Stimulated activated CD8-positive, alpha-beta memory T cell treated with anti-CD3 and anti-CD28 coated beads, Interleukin-7, amount 100 ng/mL, for 48 hours (primary cell): Measurements from ENCODE around the gene CENPX.

Experiments used
- DNase-seq, 2 donors: peaks; one replicate each; pipeline ENCODE4 v3.0.0-alpha.2; 2020; ENCODE audit warnings: low read depth in 1 of 2; ENCODE audit errors: extremely low read depth in 1 of 2

Gene CENPX

DNA sequence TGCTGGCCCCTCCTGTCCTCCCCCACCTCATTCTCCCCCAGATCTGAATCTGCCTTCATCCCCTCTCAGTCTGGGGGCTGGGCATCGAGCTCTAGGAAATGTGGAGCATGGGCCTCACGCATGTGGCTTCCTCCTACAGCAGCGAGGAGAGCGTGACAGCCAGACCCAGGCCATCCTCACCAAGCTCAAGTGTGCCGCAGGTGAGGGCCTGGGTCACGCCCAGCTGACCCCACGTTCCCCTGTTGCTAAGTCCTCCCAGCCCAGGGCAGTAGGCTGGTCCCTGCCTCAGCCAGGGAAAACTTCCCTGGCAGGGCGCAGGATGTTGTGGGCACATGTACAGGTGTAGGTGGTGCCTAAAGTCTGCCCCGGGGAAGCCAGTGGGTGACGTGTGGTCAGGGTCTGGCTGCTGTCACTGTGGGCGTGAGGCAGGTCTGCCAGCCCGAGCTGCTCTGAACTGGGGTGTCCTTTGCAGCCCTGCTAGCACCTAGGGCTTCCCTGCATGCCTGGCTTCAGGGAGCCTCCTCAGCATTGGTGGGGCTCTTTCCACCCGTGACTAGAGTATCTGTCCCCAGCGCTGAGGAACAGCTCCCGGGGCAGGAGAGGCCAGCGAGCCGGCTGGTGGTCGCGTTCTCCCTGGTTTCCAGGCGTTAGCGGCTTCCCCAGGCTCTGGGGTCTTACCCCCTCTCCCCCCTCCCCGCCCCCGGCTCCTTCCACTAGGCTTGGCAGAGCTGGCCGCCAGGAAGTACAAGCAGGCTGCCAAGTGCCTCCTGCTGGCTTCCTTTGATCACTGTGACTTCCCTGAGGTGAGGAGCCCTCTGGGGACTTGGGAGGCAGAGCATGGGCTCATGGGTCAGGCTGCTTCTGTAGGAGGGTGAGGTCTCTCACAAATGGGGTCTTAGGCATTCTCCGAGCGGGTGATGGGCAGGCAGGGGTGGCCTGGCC, 32.6 kb upstream of the CENPX start:
- DNase-seq, result no peak

DNA sequence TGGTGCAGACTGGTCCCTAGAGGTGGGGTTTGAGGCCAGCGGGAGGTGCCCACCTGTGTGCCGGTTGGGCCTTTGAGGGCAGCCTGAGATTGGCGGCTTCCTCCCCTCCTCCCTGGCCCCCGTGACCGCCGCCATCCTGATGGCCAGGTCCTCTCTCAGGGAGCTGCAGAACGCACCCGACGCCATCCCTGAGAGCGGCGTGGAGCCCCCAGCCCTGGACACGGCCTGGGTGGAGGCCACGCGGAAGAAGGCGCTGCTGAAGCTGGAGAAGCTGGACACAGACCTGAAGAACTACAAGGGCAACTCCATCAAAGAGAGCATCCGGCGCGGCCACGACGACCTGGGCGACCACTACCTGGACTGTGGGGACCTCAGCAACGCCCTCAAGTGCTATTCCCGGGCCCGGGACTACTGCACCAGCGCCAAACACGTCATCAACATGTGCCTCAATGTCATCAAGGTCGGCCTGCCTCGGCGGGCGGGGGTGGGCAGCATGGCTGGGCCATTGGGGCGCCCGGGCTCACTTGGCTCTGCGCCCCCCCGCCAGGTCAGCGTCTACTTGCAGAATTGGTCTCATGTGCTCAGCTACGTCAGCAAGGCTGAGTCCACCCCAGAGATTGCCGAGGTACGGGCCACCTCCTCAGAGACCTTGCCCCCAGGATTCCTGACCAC, 31.8 kb upstream of the CENPX start:
- DNase-seq, result no peak

DNA sequence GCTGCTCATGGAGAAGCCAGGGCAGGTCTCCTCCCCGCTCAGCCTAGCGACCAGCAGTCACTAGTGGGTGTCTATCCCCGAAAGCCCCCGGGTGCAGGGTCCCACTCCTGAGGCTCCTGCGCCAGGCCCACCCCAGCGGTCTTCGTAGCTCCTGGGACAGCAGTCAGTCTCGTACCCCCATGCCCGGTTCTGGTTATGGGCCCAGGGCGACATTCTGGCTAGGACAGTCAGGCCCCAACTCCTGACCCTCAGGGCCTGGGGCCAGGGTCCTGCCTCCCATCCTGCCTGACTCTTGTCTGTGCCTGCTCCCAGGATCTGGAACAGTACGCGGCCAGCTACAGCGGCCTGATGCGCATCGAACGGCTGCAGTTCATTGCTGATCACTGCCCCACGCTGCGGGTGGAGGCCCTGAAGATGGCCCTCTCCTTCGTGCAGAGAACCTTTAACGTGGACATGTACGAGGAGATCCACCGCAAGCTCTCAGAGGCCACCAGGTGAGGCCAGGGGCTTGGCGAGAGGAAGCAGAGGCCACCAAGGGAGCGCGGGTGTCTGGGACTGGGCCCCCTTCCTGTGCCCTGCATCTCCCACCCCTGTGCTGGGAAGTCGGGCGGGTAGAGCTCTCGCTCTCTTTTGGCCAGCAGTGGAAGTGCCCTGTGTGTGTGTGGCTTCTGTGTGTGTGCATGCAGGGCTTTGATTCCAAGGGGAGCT, 31.0 kb upstream of the CENPX start:
- DNase-seq, result no peak

DNA sequence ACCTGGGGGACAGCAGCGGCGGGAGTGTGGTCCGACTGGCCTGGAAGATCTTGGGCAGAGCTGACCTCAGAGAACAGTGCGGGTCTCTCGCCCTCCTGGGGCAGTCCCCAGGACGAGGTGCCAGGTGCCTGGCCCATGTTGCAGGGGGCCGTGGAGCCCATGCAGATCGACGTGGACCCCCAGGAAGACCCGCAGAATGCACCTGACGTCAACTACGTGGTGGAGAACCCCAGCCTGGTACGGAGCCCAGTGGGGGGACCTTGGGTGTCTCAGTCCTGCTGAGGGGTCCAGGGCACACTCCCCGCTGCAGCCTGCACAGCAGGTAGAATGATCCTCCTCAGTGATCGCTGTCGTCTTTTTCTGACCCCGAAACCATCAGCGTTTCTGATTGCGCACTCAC, 30.5 kb upstream of the CENPX start:
- no peak for DNase-seq

DNA sequence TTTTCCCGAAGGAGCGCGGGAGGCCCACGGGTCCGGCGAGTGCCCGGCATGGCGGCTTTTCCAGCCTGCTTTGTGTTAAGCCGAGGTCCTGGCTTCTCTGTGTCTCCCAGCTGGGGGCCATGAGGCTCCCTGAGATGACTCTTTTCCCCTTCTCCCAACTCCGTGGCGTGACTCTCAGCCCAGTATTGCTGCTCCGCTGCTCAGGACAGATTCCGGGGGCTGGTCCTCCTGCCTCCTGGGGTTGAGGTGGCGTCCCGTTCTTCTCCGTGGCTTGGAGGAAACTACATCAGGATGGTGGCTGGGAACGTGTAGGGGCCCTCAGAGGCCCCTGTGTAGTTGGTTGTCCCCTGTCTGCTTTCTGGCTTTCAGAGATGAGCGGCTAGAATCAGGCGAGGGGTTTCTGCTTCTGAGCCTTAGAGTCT, 30.0 kb upstream of the CENPX start:
- DNase-seq, result no peak

DNA sequence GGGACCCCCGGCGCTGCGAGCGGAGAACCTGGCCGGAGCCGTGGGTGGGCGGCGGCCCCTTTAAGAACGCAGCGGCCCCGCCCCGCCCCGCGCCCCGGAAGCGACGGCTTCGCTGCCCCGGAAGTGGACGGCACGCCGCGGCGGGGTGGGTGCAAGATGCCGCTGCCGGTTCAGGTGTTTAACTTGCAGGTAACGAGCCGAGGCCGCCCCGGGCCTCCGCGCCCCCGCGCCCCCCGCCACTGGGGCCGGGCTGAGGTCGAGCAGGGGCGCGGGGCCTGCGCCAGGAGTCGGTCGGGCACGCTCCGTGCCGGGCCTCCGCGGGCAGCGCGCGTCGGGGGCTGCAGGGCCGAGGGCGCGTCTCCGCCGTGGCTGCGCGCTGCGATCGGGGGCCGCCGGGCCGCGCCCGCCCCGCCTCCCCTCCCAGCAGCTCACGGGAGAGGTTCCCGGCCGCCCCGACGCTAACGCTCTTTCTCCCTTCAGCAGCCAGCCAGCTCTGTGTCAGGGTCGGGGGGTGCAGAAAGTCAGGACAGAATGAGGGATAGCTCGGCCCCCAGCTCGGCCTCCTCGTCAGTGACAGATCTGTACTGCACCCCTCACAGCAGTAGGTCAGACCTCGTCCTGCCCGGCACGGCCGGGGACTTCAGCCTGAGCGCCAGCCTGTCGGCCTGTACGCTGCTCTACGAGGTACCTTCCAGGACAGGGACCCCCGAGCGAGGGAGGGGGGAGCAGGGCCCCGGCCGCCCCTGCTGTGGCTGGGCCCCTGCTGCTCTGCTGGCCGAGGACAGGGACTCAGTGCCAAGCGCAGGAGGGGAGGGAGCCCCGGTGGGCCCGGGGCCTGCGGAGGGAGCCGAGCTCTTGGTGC, 29.3 kb upstream of the CENPX start, which contains the start of the genes GPS1 and RFNG:
Gene GPS1 (plus strand): TSS at position 123 of the 862 bp plus-strand sequence. CDS start 34 bp downstream, at position 157.
Gene RFNG (minus strand): TSS at position 36 of the 862 bp plus-strand sequence. CDS start 45 bp downstream, outside the sequence.
- DNase-seq, result peak; percentile 76 to 78

DNA sequence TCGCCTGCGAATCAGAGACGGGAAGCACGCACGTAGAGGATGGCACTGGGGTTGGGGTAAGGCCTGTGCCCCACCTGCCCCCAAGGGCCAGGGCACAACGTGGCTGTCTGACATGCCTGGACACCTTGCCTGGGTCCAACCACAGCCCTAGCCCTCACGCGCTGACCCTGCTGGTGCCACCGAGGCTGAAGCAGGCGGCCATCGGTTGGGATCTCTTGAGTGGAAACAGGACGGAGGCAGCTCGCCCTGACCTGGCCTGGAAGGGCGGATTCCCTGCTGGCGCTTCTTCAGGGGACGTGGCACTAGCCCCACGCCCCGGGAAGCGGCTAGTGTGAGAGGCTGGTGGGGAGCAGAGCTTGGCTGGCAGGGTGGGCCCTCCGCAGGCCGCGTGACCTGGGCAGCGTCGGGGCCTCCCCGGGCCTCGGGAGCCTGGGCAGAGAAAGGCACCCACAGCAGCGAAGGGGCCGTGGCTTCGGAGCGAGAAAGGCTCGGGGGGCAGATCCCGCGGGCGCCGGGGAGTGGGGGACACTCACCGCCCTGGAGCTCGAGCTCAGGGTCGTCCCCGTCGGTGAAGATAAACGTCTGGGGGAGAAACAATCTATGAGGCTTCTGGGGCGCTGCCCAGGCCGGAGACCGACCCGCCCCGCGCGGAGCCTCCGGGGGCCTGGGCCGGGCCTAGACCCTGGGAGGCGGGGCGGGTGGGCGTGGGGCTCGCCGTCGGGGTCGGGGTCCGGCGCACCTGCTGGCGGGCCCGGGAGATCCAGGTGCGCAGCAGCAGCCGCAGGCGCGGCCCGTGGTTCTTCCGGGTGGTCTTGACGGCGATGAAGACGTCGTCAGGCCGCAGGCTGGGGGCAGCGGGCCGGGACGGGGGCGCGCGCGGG, 28.3 kb upstream of the CENPX start:
- DNase-seq, result no peak

DNA sequence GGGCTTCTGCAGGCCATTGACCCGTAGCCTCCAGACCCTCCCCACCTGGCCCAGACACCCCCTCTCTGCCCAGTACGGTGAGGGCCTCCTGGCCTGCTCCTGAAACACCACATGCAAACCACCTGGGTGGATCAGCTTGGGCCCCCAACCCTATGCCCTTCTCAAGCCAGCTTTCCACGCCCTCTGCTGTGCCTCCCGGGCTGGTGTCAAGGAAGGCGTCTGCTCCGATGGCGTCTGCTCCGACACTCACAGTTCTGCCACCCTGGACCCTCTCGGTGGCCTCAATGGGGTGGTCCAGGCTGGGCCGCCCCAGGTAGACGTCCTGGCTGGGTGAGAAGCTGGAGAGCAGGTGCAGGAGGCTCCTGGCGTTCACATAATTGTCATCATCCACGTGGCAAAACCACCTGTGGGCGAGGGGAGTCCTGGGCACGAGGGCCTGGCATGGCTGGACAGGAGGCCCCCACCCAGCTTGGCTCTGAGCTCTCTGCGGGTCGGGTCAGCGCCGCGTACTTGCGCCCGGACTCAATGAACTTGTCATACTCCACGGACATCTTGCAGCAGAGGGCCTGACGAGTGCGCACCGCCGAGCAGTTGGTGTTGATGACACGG, 27.6 kb upstream of the CENPX start:
- DNase-seq, result no peak

DNA sequence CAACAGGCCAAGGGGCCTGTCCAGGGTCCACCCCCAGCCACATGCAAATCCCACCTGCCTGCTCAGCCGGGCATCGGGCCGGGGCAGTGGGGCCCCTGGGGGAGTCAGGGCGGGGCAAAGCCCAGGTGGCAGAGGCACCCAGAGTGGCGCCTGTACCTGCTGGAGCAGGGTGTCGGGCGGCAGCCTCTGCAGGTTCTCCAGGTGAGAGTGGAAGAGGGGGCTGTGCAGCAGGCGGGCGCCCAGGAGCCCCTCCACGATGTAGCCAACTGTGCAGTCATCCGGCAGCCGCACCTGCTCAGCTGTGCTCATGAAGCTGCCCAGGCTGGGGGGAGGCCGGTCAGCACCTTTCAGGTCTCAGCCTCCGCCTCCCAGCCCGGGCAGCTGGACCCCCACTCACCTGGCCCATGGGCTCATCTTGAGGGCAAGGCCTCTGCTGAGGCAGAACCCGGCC, 26.9 kb upstream of the CENPX start:
- DNase-seq, result no peak

DNA sequence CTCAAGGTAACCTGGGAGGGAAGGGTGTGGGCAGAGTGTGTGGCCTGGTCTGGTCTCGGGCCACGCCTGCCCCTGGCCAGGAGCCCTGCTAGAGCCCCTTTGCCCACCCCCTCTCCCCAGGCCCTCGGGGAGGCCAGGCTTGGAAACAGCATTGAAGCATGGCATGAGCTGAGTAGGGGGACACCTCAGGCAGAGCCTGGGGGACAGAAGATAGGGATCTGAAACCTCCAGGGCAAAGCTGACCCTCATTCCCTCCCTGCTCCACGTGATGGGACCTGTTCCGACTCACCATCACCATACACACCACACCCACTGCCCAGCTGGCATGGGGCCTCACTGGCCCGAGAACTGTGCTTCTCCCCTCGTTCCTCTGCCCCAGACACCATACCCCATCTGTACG, 26.4 kb upstream of the CENPX start:
- no peak for DNase-seq

DNA sequence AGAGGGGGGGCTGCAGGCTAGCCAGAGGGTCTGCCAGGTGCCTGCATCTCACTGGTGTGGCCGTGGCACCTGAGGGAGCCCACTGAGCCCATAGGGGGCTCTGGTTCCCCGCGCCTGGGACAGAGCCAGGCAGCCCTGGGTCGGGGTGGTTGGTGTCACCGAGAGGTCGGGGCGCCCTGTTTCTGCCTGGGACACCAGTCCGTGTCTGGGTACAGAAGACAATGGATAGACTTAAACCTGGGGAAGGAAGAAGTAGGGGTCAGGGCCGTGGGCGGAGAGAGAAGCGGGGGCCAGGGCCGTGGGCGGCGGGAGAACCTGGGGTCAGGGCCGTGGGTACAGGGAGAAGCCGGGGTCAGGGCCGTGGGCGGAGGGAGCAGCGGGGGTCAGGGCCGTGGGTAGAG, 25.9 kb upstream of the CENPX start:
- no peak for DNase-seq

DNA sequence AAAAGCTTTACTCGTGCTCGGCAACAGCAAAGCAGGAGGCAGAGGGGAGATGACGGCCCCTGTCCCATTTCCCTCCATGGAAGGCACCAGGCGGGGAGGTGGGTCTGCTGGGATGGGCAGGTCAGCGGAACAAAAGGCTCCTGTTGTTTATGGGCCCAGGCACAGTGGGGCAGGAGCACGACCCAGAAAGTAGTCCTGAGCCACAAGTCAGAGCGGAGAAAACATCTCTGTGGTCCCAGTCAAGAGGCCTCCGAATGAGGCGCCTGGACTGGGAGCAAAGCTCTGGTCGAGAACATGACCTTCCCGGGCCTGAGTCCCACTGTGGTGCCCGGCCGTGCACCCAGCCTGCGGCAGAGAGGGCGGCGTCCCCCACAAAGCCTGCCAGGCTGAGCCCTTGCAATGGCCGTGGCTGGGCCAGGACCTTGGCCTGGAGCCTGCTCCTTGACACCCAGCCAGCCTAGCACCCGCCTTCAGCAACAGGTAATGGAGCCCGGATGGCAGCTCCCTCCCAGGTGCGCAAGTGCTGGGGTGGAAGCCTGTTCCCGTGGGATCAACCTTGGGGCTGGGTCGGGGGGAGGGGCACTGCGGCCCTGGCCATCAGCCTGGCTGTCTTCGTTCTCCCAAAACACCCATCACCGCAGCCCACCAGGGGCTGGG, 25.4 kb upstream of the CENPX start:
- no peak for DNase-seq

DNA sequence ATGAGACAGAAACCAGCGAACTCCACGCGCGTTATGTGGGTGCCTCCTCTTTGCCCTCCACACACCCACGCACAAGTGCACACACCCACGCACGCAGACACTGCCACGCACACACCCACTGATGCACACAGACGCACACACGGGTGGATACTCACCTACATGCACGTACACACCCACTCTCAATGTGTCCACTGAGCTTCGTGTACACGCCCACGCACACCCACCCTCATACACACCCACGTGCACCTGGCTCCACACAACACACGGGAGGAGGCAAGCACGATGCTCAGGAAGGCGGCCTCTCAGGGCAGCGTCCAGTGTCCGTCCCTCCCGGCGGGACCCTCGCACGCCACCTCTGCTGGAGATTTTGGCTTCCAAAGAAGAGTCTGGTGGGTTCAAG, 24.7 kb upstream of the CENPX start:
- no peak for DNase-seq

DNA sequence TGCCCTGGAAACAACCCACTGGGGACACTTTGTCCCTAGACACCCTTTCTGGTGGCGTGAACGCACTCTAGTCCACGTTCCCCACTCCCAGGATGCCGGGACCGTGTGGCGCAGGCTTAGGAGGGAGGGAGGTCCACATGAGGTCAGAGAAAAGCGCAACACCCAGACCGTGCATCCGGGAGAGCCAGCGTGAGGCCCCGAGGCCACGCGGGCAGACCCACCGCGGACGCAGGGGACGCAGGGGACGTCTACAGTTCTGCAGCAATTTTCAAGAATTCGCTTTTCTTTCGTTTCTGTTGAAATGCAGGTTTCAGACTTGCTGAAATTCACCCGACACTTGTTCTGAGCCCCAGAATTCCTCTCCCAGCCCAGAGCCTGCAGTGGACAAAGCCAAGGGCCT, 24.2 kb upstream of the CENPX start:
- no peak for DNase-seq

DNA sequence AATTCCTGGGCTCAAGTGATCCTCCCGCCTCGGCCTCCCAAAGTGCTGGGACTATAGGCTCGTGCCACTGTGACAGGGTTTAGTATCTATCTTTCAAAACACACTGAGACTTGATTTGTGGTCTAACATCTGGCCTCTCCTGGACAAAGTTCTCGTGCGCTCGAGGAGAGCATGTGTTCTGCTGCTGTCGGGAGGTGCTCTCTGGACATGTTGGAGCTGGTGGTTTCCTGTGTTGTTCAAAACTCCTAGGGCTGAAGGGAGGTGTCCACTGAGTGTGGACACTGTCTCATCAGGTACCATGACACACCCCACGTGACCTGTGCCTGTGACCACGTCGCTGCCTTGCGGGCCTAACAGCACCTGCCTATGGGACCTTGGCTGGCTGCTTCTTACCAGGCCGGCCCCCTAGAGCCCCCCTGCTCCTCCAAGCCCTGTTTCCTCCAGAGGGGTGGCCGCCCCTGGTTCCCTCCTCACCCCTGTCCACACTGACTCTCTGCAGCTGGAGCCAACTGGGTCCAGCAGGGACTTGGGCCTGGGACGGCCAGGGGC, 23.3 kb upstream of the CENPX start:
- DNase-seq, result no peak

DNA sequence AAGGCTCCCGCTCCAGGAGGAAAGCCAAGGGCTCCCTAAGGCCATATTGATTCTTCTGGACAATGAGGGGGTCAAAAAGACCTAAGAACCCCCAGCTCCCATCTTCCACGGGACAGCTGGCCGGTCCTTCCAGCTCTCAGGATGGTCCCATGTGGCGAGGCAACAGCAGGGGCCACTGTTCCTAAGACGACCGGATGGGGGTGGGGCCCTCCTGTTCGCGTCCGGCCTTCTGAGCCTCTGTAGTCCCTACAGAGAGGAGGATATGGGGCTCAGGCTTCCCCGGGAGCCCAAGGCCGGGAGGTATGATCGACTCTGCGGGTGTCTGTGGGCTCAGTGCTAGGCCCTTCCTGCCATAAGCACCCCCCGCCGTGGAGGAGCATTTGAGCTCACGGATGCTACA, 20.8 kb upstream of the CENPX start:
- no peak for DNase-seq

DNA sequence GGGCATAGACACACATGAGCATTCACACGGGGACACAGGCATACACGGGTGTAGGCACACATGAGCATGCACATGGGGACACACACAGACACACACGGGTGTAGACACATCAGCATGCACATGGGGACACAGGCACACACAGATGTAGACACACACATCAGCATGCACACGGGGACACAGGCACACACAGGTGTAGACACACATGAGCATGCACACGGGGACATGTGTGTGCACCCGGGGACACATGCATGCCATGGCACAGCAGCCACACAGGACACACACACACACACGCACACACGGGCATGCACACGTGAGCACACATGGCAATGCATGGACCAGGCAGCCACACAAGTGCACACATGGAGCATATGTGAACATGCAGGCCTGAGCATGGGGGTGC, 20.0 kb upstream of the CENPX start:
- DNase-seq, result no peak

DNA sequence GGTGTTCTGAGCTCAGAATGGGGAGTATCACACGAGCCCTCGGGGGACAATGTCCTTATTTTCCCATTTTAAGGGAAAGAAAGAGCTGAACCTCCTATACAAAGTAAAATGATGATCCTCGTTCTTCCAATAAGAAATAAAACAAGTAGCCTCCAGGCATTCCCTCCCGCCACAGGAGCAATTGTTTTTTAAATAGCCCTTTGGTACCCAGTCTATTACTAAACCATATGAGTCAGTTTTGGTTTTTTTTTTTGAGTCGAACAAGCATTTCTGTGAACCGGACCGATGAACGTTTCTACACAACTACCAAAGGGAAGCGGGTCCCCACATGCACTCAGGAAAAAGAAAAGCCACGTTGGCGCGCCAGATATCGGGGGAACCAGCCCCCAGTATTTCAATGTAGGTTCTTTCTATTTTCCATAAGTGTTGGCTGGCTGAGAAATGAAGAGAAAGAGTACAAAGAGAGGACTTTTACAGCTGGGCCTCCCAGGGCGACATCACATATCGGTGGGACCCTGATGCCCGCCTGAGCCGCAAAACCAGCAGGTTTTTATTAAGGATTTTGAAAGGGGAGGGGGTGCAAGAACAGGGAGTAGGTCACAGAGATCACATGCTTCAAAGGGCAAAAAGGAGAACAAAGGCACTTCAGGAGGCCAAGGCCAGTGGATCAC, 18.6 kb upstream of the CENPX start:
- no peak for DNase-seq
